Esophagus muscularis mucosa (tissue), 4 donors: ENCODE measurements around the gene CYP1A2. TPM values are rescaled to one million over a fixed set of nuclear protein-coding genes. Genes with fewer than 3 reads are reported as not detected.
A peak's percentile ranks its signal among the peaks of the same experiment; 100 is the strongest.
"Not testable (repeated sequence)": the region's sequence is repeated elsewhere in the genome, so short reads cannot be mapped to it uniquely, and the experiment has no call there.

Experiments used
- DNase-seq: peaks from one replicate; pipeline ENCODE4 v3.0.0-alpha.2; 2017; ENCODE audit errors: extremely low spot score
- H3K27ac ChIP-seq, 4 donors: fragments of 200-600 bp; sonication (generic); replicated peaks in 1 of 4; 1 replicate in 3 of 4; 2 replicates in 1 of 4; pipeline ENCODE4 v1.5.1; 2016 to 2019; ENCODE audit warnings: mild to moderate bottlenecking in 1 of 4
- H3K27me3 ChIP-seq, 4 donors: fragments of 200-600 bp; sonication (generic); one replicate each; pipeline versions ENCODE4 v1.5.1 to v1.6.0; 2016 to 2019
- H3K36me3 ChIP-seq, 4 donors: fragments of 200-600 bp; sonication (generic); one replicate each; pipeline ENCODE4 v1.5.1; 2016 to 2019
- H3K4me1 ChIP-seq, 4 donors: fragments of 200-600 bp; sonication (generic); one replicate each; pipeline ENCODE4 v1.5.1; 2016 to 2019
- H3K4me3 ChIP-seq, 4 donors: fragments of 200-600 bp; sonication (generic); 1 replicate in 2 of 4; 2 replicates in 2 of 4; pipeline ENCODE4 v1.5.1; 2016 to 2019; ENCODE audit warnings: mild to moderate bottlenecking in 4 of 4, moderate library complexity in 1 of 4
- H3K9me3 ChIP-seq, 4 donors: fragments of 200-600 bp; sonication (generic); 1 replicate in 3 of 4; 2 replicates in 1 of 4; pipeline ENCODE4 v1.5.1; 2016 to 2019
- CTCF ChIP-seq, 3 experiments: fragments of 200-600 bp in 2 of 3; fragments of 450-650 bp in 1 of 3; sonication (generic) in 2 of 3; IDR thresholded peaks; one replicate each; pipeline ENCODE4 v1.5.1; 2017 to 2019; ENCODE audit warnings: antibody characterized with exemption in 3 of 3, mild to moderate bottlenecking in 2 of 3, moderate library complexity in 1 of 3
- EP300 ChIP-seq: sonication (generic); formaldehyde crosslinking; IDR thresholded peaks from one replicate; pipeline ENCODE4 v1.6.1; 2017; ENCODE audit warnings: antibody characterized with exemption
- POLR2A ChIP-seq: fragments of 450-650 bp; IDR thresholded peaks from one replicate; pipeline ENCODE4 v1.6.1; 2017; ENCODE audit warnings: antibody characterized with exemption, moderate library complexity, mild to moderate bottlenecking, low read depth
- POLR2AphosphoS5 ChIP-seq, 2 donors: sonication (generic); formaldehyde crosslinking; IDR thresholded peaks; one replicate each; pipeline ENCODE4 v1.6.1; 2017; ENCODE audit warnings: antibody characterized with exemption in 2 of 2
- WGBS: methylation state at CpG from one replicate; pipeline ENCODE4 v1.1.5; 2018; 5-methylcytosine and 5-hydroxymethylcytosine counted together
- intact Hi-C: fragments of 100-400 bp; cut with DNase I; formaldehyde crosslinking; loops from one replicate; pipeline ENCODE4 v1.15.1; 2023
- total RNA-seq, 4 donors: library from RNA; depleted of rRNA; stranded (reverse); fragments of >200 nt; gene quantifications; one replicate each; pipeline versions ENCODE4 v1.1.0 to v1.2.1, GENCODE V29; 2016

The CYP1A2 gene
- total RNA-seq, 4 donors from 2014 or later: not detected

- WGBS: 5% methylated on average over 8 of the region's 10 CpGs
- Histone ChIP-seq H3K9me3 (no peaks in the 10 kb centered on the region), H3K4me3 (peak within 1 kb of the TSS; percentile 53 to 73 (median 67)), H3K27ac (peak within 1 kb of the TSS in 2 of 4 donors; percentile 23 to 54), H3K4me1 (peaks cover 11 to 20% (median 19%) of the 10 kb centered on the region in 4 donors), H3K27me3 (peaks cover 0 to 39% (median under 1%) of the 10 kb centered on the region in 4 donors), H3K36me3 (no peaks in the 10 kb centered on the region)
- intact Hi-C loops: no loop called here
- TF ChIP-seq CTCF (IDR thresholded peaks at IDR 0.05) (no peak), POLR2AphosphoS5 (IDR thresholded peaks at IDR 0.05) (no peak), POLR2A (no peak), EP300 (no peak)
- no peak for DNase-seq
Observed at GRCh38 chr15:74725225-74725774, 23.3 kb upstream of the CYP1A2 start, which contains the start of gene CYP1A1. TSS of gene CYP1A1 (minus strand) at chr15:74725528. CDS start at chr15:74723097, 2,431 bp downstream.

DNA sequence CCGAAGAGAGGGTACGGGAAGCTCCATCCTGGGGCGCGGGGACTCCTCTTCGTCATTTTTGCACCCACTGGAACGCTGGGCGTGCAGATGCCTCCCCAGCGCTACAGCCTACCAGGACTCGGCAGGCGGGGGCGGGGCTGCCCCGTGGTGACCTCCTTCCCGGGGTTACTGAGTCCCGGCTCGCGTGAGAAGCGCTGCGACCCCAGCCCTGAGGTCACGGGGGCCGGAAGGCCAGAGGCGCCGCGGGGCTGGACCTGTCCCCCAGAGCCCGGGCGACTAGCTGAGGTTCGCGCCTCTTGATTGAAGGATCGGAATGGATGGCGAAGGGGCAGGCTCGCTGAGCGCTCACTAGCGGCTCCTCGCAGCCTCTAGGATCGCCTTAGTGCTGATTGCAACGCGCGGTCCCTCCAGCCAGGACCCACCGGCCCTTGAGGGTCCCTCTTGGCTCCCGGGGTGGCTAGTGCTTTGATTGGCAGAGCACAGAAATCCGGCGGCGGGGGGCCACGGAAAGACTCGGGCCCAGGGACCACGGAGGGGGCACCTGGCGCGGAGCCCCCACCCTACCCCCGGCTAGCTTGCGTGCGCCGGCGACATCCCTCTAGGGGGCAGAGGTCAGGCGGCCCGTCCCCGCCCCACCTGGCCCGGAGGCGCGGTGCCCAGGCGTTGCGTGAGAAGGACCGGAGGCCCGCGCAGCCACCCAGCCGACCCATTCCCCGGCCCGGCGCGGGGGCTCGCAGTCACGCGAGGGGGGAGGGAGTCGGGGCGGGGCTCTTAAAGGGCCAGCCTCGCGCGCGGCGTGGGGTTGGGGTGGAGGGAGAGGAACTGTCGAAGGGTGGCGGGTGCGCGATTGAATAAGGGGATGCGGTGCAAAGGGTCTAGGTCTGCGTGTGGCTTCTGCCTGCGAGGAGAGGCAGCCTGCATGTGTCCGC lies 22.5 kb upstream of the CYP1A2 start:
- 4% methylated on average over 30 of the region's 86 CpGs for WGBS
- peaks cover 0 to 47% (median 4%) of the 10 kb centered on the region in 4 donors for H3K27me3 ChIP-seq
- H3K4me3 ChIP-seq: peak overlapping the region; percentile 53 to 73 (median 67)
- no peaks in the 10 kb centered on the region for H3K36me3 ChIP-seq
- H3K27ac ChIP-seq: peak overlapping the region in 2 of 4 donors; percentile 23 to 54
- H3K4me1 ChIP-seq: peaks cover 11 to 20% (median 19%) of the 10 kb centered on the region in 4 donors
- no peak for TF ChIP-seq POLR2AphosphoS5 (IDR thresholded peaks at IDR 0.05)
- TF ChIP-seq EP300: no peak
- no peak for TF ChIP-seq CTCF (IDR thresholded peaks at IDR 0.05)
- no peak for TF ChIP-seq POLR2A
- H3K9me3 ChIP-seq: no peaks in the 10 kb centered on the region
- intact Hi-C loops: no loop called here
- DNase-seq: no peak

DNA sequence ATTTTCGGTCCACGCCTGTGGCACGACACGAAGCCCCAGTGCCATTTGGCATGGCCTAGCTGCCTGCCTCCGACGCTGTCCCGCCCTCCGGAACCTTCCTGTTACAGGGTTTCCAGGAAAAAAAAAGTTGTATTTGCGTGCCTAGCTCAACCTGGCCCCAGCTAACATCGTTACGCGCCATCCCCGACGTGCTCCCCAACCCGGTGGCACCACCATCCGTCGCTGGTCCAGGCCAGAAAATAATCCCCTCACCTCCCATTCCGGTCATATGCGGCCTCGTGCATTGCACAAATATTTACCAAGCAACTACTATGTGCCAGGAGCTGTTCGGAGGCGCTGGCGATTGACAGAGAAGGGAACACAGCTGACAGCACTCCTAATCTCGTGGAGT lies 21.9 kb upstream of the CYP1A2 start:
- DNase-seq: no peak
- TF ChIP-seq CTCF (IDR thresholded peaks at IDR 0.05) (no peak), POLR2A (no peak), EP300 (no peak), POLR2AphosphoS5 (IDR thresholded peaks at IDR 0.05) (no peak)

GRCh38 chr15:74727727-74728126 lies 20.9 kb upstream of the CYP1A2 start:
- H3K27ac ChIP-seq: no peak overlapping the region
- H3K4me3 ChIP-seq: no peak overlapping the region
- no peak for DNase-seq
- 58% methylated on average over 4 of the region's 7 CpGs for WGBS
- H3K4me1 ChIP-seq: peaks cover 11 to 20% (median 19%) of the 10 kb centered on the region in 4 donors
- TF ChIP-seq EP300 (no peak), CTCF (IDR thresholded peaks at IDR 0.05) (no peak), POLR2AphosphoS5 (IDR thresholded peaks at IDR 0.05) (no peak), POLR2A (no peak)
- no peaks in the 10 kb centered on the region for H3K9me3 ChIP-seq
- H3K27me3 ChIP-seq: peaks cover 0 to 63% (median 4%) of the 10 kb centered on the region in 4 donors
- intact Hi-C loops: no loop called here
- no peaks in the 10 kb centered on the region for H3K36me3 ChIP-seq

More for the DNA sequence above, 21.9 kb upstream of the CYP1A2 start:
- Histone ChIP-seq H3K9me3 (no peaks in the 10 kb centered on the region), H3K4me3 (peak overlapping the region; percentile 53 to 73 (median 67)), H3K27ac (peak overlapping the region in 1 of 4 donors; percentile 54), H3K4me1 (peaks cover 11 to 20% (median 19%) of the 10 kb centered on the region in 4 donors), H3K27me3 (peaks cover 0 to 54% (median 4%) of the 10 kb centered on the region in 4 donors), H3K36me3 (no peaks in the 10 kb centered on the region)
- intact Hi-C loops: no loop called here
- 46% methylated on average over 24 of the region's 24 CpGs for WGBS

GRCh38 chr15:74728699-74729098 lies 19.9 kb upstream of the CYP1A2 start:
- 87% methylated on average over 15 of the region's 30 CpGs for WGBS
- DNase-seq: not testable (repeated sequence)

GRCh38 chr15:74729372-74729771 lies 19.3 kb upstream of the CYP1A2 start:
- not testable (repeated sequence) for H3K4me3 ChIP-seq

More at GRCh38 chr15:74728699-74729098, 19.9 kb upstream of the CYP1A2 start:
- peaks cover 0 to 73% (median 4%) of the 10 kb centered on the region in 4 donors for H3K27me3 ChIP-seq
- H3K4me3 ChIP-seq, H3K27ac ChIP-seq, intact Hi-C loops, H3K36me3 ChIP-seq, H3K9me3 ChIP-seq: not testable (repeated sequence)
- H3K4me1 ChIP-seq: peaks cover 11 to 20% (median 19%) of the 10 kb centered on the region in 4 donors

More at GRCh38 chr15:74729372-74729771, 19.3 kb upstream of the CYP1A2 start:
- H3K36me3 ChIP-seq, H3K27ac ChIP-seq, intact Hi-C loops, DNase-seq, H3K9me3 ChIP-seq: not testable (repeated sequence)
- Histone ChIP-seq H3K4me1 (peaks cover 11 to 20% (median 19%) of the 10 kb centered on the region in 4 donors), H3K27me3 (peaks cover 0 to 80% (median 4%) of the 10 kb centered on the region in 4 donors)
- WGBS: 73% methylated on average over 6 of the region's 6 CpGs
